Measurements from ENCODE around the gene CTNND2.

The CTNND2 gene

GRCh38 chr5:11760934-11761603, 143.2 kb downstream of the CTNND2 start:
- no peak for DNase-seq

- DNase-seq = no peak
Observed at GRCh38 chr5:11758321-11758720, 145.9 kb downstream of the CTNND2 start.

- no peak for DNase-seq
Observed at GRCh38 chr5:11757661-11758060, 146.6 kb downstream of the CTNND2 start.

- DNase-seq = no peak
Observed at GRCh38 chr5:11737010-11737409, 167.2 kb downstream of the CTNND2 start.

GRCh38 chr5:11734369-11734768, 169.9 kb downstream of the CTNND2 start:
- DNase-seq = no peak

- DNase-seq = no peak
Observed at GRCh38 chr5:11733840-11734192, 170.4 kb downstream of the CTNND2 start.

- DNase-seq = no peak
Observed at GRCh38 chr5:11733185-11733839, 170.9 kb downstream of the CTNND2 start.

GRCh38 chr5:11724940-11725339, 179.3 kb downstream of the CTNND2 start:
- no peak for DNase-seq

- DNase-seq = no peak
Observed at GRCh38 chr5:11719888-11720481, 184.3 kb downstream of the CTNND2 start.

- DNase-seq = no peak
Observed at GRCh38 chr5:11715461-11716196, 188.6 kb downstream of the CTNND2 start.

GRCh38 chr5:11711932-11712331, 192.3 kb downstream of the CTNND2 start:
- no peak for DNase-seq

- DNase-seq = no peak
Observed at GRCh38 chr5:11709021-11709420, 195.2 kb downstream of the CTNND2 start.

- no peak for DNase-seq
Observed at GRCh38 chr5:11704916-11705315, 199.3 kb downstream of the CTNND2 start.

GRCh38 chr5:11700391-11700790, 203.9 kb downstream of the CTNND2 start:
- DNase-seq = no peak

- no peak for DNase-seq
Observed at GRCh38 chr5:11692636-11693035, 211.6 kb downstream of the CTNND2 start.

- DNase-seq = no peak
Observed at GRCh38 chr5:11687498-11687897, 216.7 kb downstream of the CTNND2 start.

GRCh38 chr5:11684607-11685006, 219.6 kb downstream of the CTNND2 start:
- DNase-seq = no peak

- no peak for DNase-seq
Observed at GRCh38 chr5:11683666-11684065, 220.6 kb downstream of the CTNND2 start.

- no peak for DNase-seq
Observed at GRCh38 chr5:11681796-11682195, 222.4 kb downstream of the CTNND2 start.

- no peak for DNase-seq
Observed at GRCh38 chr5:11679676-11680075, 224.6 kb downstream of the CTNND2 start.

- no peak for DNase-seq
Observed at GRCh38 chr5:11675184-11675583, 229.1 kb downstream of the CTNND2 start.

GRCh38 chr5:11672385-11673085, 231.7 kb downstream of the CTNND2 start:
- DNase-seq = no peak

GRCh38 chr5:11658376-11658775, 245.9 kb downstream of the CTNND2 start:
- no peak for DNase-seq

Data from T1000 (cell line).